Measurements from ENCODE around the gene NLRP6. TPM values are rescaled to one million over a fixed set of nuclear protein-coding genes. Genes with fewer than 3 reads are reported as not detected.
"Not testable (repeated sequence)": the region's sequence is repeated elsewhere in the genome, so short reads cannot be mapped to it uniquely, and the experiment has no call there.

The NLRP6 gene
- total RNA-seq, 1 experiment from 2014 or later = not detected

DNA sequence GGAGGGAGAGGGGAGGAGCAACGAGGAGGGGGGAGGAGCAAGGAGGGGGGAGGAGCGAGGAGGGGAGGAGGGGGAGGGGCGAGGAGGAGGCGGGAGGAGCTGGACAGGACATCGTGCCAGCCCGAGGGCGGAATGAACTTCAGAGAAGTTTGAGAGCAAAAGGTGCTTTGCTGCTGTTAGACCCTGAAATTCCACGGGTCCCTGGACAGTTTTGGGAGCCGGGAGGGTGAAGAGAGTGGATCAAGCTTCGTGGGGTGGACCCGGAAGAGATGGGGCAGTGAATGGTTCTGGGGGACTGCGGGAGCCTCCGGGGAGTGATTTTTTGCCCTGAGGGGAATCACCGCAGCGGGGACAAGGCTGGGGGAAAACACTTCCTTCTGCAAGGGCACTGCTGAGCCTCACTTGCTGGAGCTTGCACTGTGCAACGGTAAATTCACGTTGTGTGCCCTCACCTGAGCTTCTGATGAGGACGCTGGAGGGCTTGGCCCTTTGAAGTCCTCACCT lies 10.7 kb upstream of the NLRP6 start:
- no peaks in the 10 kb centered on the region for H3K27me3 ChIP-seq (ENCODE audit: insufficient read depth, low read length)
- H4K5ac ChIP-seq (ENCODE audit: insufficient read length, low read depth, low read length) = no peak overlapping the region
- no peak overlapping the region for H3K27ac ChIP-seq (ENCODE audit: insufficient read length, low read depth, low read length)
- H3K56ac ChIP-seq (ENCODE audit: insufficient read length, low read depth, low read length) = no peak overlapping the region
- no peak overlapping the region for H4K91ac ChIP-seq (ENCODE audit: insufficient read length, low read depth, low read length)
- no peak overlapping the region for H2BK5ac ChIP-seq (ENCODE audit: insufficient read length, low read length)
- TF ChIP-seq, protein P1, sequence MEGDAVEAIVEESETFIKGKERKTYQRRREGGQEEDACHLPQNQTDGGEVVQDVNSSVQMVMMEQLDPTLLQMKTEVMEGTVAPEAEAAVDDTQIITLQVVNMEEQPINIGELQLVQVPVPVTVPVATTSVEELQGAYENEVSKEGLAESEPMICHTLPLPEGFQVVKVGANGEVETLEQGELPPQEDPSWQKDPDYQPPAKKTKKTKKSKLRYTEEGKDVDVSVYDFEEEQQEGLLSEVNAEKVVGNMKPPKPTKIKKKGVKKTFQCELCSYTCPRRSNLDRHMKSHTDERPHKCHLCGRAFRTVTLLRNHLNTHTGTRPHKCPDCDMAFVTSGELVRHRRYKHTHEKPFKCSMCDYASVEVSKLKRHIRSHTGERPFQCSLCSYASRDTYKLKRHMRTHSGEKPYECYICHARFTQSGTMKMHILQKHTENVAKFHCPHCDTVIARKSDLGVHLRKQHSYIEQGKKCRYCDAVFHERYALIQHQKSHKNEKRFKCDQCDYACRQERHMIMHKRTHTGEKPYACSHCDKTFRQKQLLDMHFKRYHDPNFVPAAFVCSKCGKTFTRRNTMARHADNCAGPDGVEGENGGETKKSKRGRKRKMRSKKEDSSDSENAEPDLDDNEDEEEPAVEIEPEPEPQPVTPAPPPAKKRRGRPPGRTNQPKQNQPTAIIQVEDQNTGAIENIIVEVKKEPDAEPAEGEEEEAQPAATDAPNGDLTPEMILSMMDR (conservative IDR thresholded peaks at IDR 0.05) = no peak
- H2BK20ac ChIP-seq (ENCODE audit: low read depth, low read length, poor library complexity, severe bottlenecking) = no peak overlapping the region
- H3K9me3 ChIP-seq (ENCODE audit: control insufficient read depth, low read depth, low read length) = no peaks in the 10 kb centered on the region
- no peak overlapping the region for H4K8ac ChIP-seq (replicated peaks; ENCODE audit: insufficient read length, low read depth, low read length)
- no peak overlapping the region for H3K9ac ChIP-seq (ENCODE audit: extremely low read depth, insufficient read length, low read length)
- no CpG with 5 or more reads among the region's 18 CpGs for WGBS (ENCODE audit: extremely low coverage, insufficient read length, low lambda C conversion rate)
- H3K4me1 Mint-ChIP-seq = peaks cover 26 to 28% of the 10 kb centered on the region in 2 experiments
- H2BK15ac ChIP-seq (ENCODE audit: low read depth, low read length) = no peak overlapping the region
- H3K79me1 ChIP-seq (ENCODE audit: insufficient read depth, low read depth, low read length, poor library complexity, severe bottlenecking) = no peaks in the 10 kb centered on the region
- no peak overlapping the region for H3K18ac ChIP-seq (ENCODE audit: insufficient read length, low read depth, low read length)
- DNase-seq = no peak
- no peak overlapping the region for H2AK5ac ChIP-seq (ENCODE audit: insufficient read length, low read length)
- H3K4me3 Mint-ChIP-seq = peak overlapping the region in 1 of 2 experiments; percentile 50; a peak in 2 of 5 replicates
- peaks cover 8% of the 10 kb centered on the region for H3K27me3 Mint-ChIP-seq (ENCODE audit: low read depth)
- peaks cover 22 to 23% of the 10 kb centered on the region in 2 experiments for H3K9me3 Mint-ChIP-seq
- no peak overlapping the region for H3K14ac ChIP-seq (ENCODE audit: insufficient read depth, low read length)
- no peaks in the 10 kb centered on the region for H3K23me2 ChIP-seq (ENCODE audit: insufficient read length, low read depth, low read length, poor library complexity, severe bottlenecking)
- H3K36me3 Mint-ChIP-seq (ENCODE audit: insufficient read depth in 1 of 3, low read depth in 3 of 3) = peaks cover 0 to 6% (median 3%) of the 10 kb centered on the region in 3 experiments; a peak in 4 of 7 replicates
- no peak overlapping the region for H3K4ac ChIP-seq (ENCODE audit: low read depth, low read length)
- no peak overlapping the region for H3K23ac ChIP-seq (ENCODE audit: insufficient read length, low read depth, low read length)
- H3T11ph ChIP-seq (ENCODE audit: low read length) = no peak overlapping the region
- H3K27ac Mint-ChIP-seq = no peak overlapping the region
- H4K20me1 ChIP-seq (ENCODE audit: control insufficient read depth, insufficient read depth, insufficient read length) = no peaks in the 10 kb centered on the region
- H2BK12ac ChIP-seq (ENCODE audit: insufficient read length, low read depth, low read length) = no peak overlapping the region
- H3K79me2 ChIP-seq (ENCODE audit: insufficient read depth, low read length) = no peaks in the 10 kb centered on the region
- peak overlapping the region; percentile 4 for H3K4me2 ChIP-seq (ENCODE audit: insufficient read depth, insufficient read length, low read length)
- H3K4me1 ChIP-seq (ENCODE audit: insufficient read depth, low read length) = peaks cover 6% of the 10 kb centered on the region
- H2BK120ac ChIP-seq (ENCODE audit: low read depth, low read length, poor library complexity, severe bottlenecking) = no peak overlapping the region
- no peak overlapping the region for H2AFZ ChIP-seq (ENCODE audit: low read length)

GRCh38 chr11:268716-269145 lies 9.5 kb upstream of the NLRP6 start:
- peak overlapping the region; percentile 14 for H3K4me2 ChIP-seq (ENCODE audit: insufficient read depth, insufficient read length, low read length)
- H3K9me3 Mint-ChIP-seq = peaks cover 23 to 25% of the 10 kb centered on the region in 2 experiments

More at GRCh38 chr11:268716-269145, 9.5 kb upstream of the NLRP6 start:
- peak; percentile 26 for DNase-seq
- not testable (repeated sequence) for H3K9ac ChIP-seq (ENCODE audit: extremely low read depth, insufficient read length, low read length); H3K23me2 ChIP-seq (ENCODE audit: insufficient read length, low read depth, low read length, poor library complexity, severe bottlenecking); H2BK12ac ChIP-seq (ENCODE audit: insufficient read length, low read depth, low read length); H4K20me1 ChIP-seq (ENCODE audit: control insufficient read depth, insufficient read depth, insufficient read length); H3K4me1 ChIP-seq (ENCODE audit: insufficient read depth, low read length); H3K36me3 Mint-ChIP-seq (ENCODE audit: insufficient read depth in 1 of 3, low read depth in 3 of 3); H3K56ac ChIP-seq (ENCODE audit: insufficient read length, low read depth, low read length); H3T11ph ChIP-seq (ENCODE audit: low read length); H3K18ac ChIP-seq (ENCODE audit: insufficient read length, low read depth, low read length); H3K4ac ChIP-seq (ENCODE audit: low read depth, low read length); H3K14ac ChIP-seq (ENCODE audit: insufficient read depth, low read length); H3K9me3 ChIP-seq (ENCODE audit: control insufficient read depth, low read depth, low read length); H3K79me2 ChIP-seq (ENCODE audit: insufficient read depth, low read length); H2BK5ac ChIP-seq (ENCODE audit: insufficient read length, low read length); H4K8ac ChIP-seq (replicated peaks; ENCODE audit: insufficient read length, low read depth, low read length); H3K23ac ChIP-seq (ENCODE audit: insufficient read length, low read depth, low read length); H3K27me3 ChIP-seq (ENCODE audit: insufficient read depth, low read length); H2AFZ ChIP-seq (ENCODE audit: low read length); H2BK120ac ChIP-seq (ENCODE audit: low read depth, low read length, poor library complexity, severe bottlenecking); H2BK15ac ChIP-seq (ENCODE audit: low read depth, low read length); H2AK5ac ChIP-seq (ENCODE audit: insufficient read length, low read length); H2BK20ac ChIP-seq (ENCODE audit: low read depth, low read length, poor library complexity, severe bottlenecking); H3K27ac ChIP-seq (ENCODE audit: insufficient read length, low read depth, low read length); H3K79me1 ChIP-seq (ENCODE audit: insufficient read depth, low read depth, low read length, poor library complexity, severe bottlenecking); H4K91ac ChIP-seq (ENCODE audit: insufficient read length, low read depth, low read length); H4K5ac ChIP-seq (ENCODE audit: insufficient read length, low read depth, low read length)
- Mint-ChIP-seq H3K4me1 (peaks cover 26 to 28% of the 10 kb centered on the region in 2 experiments), H3K4me3 (peak overlapping the region; percentile 14 to 30; a peak in 4 of 5 replicates), H3K27me3 (ENCODE audit: low read depth) (peaks cover 13% of the 10 kb centered on the region), H3K27ac (peak overlapping the region in 1 of 3 experiments; percentile 52; a peak in 2 of 7 replicates)
- no CpG with 5 or more reads among the region's 16 CpGs for WGBS (ENCODE audit: extremely low coverage, insufficient read length, low lambda C conversion rate)

Measured in H9 (cell line).